Activated naive CD4-positive, alpha-beta T cell treated with Interleukin-2 at 50 U/mL for 16 hours (primary cell): Measurements from ENCODE around the gene STARD8.

ENCODE experiments used
- DNase-seq: peaks from one replicate; pipeline ENCODE4 v3.0.0-alpha.2; 2020

STARD8 gene

GRCh38 chrX:68753218-68753617, 105.8 kb downstream of the STARD8 start:
- no peak for DNase-seq

GRCh38 chrX:68754406-68754805, 106.9 kb downstream of the STARD8 start:
- no peak for DNase-seq

DNA sequence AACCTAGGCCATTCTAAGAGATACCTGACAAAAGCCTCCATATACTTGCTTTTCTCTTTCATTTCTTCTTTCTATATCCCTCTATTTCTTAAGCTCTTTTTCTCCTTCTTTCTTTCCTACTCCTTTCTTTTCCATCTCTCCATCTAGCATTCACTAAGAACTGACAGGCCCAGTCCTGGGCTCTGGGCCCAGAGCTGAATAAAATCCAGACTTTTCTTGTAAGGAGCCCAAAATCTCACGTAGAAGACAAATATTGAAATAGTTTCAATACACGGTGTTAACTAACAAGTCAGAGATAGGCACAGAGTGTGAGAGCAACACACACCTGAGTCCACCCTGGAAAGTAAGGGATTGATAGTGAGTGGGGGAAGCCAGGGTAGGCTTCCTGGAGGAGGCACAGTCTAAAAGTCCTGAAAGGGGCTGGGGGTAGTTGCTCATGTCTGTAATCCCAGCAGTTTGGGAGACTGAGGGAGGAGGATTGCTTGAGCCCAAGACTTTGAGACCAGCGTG, 108.2 kb downstream of the STARD8 start:
- no peak for DNase-seq

GRCh38 chrX:68757331-68757730, 109.9 kb downstream of the STARD8 start:
- DNase-seq = no peak

- no peak for DNase-seq
Measured at GRCh38 chrX:68757731-68758130, 110.3 kb downstream of the STARD8 start.

GRCh38 chrX:68758671-68759070, 111.2 kb downstream of the STARD8 start:
- no peak for DNase-seq

DNA sequence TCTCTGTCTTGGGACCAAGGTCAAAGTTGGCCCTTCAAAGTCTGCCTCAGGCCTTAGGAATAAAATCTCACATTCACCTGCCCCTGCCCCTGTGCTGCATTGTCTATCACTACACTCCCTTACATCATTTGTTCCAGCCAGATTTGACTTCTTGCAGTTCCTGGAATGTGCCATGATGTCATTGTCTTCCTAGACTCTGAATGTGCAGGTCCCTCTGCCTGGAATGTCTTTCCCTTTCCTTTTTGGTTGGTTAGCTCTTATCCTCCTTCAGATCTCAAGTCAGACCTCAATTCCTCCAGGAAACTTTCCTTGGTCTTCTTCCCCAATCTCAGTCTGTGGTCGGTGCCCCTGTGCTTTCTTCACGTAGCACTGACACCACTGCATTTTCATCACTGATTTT, 113.6 kb downstream of the STARD8 start:
- no peak for DNase-seq

DNA sequence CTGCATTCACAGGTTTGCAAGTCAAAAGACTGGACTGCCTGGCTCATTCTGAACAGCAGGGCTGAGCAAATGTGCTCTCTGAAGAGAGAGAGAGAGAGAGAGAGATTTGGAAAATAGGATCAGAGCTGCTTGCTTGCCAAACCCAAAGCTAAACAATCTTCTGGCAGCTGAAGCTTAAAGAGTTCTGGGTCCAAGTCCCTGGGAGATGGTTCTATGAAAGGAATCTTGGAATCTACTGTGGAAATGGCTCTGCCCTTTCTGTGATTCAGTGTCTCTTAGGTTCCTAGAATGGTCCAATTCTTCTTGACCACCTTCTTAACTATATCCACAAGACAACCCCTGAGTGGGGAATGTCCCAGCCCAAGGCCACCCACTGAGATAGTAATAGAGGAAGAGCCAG, 115.3 kb downstream of the STARD8 start:
- no peak for DNase-seq

GRCh38 chrX:68763481-68763880, 116.0 kb downstream of the STARD8 start:
- DNase-seq = no peak
